Activated CD4-positive, alpha-beta T cell treated with anti-CD3 and anti-CD28 coated beads, Interleukin-2, Interleukin-6, amounts not matched to agents 100 ng/mL and 50 ng/mL, durations not matched to agents 16 hours and 8 hours (primary cell): Measurements from ENCODE around the gene TBCK.
"Not testable (repeated sequence)": the region's sequence is repeated elsewhere in the genome, so short reads cannot be mapped to it uniquely, and the experiment has no call there.

Experiments used
- DNase-seq: peaks from one replicate; pipeline ENCODE4 v3.0.0-alpha.2; 2020

TBCK gene

GRCh38 chr4:106277140-106277675 lies 38.8 kb downstream of the TBCK start:
- DNase-seq: no peak

DNA sequence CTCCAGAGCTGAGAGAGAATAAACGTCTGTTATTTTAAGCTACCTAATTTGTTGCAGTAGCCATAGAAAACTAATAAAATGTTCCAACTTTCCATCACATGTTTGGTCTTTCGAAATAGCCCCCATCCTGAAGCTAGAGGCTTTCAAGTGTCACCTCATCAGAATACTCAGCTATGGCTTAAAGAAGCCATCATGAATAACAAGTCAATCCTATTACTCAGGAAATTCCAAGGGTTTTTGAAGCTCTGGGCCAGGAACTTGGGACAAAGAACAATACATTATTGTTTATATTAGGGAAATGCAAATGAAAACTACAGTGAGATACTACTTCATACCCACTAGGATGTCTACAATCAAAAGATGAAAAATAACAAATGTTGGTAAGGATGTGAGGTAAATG lies 42.2 kb downstream of the TBCK start:
- no peak for DNase-seq

GRCh38 chr4:106270736-106271135 lies 45.3 kb downstream of the TBCK start:
- DNase-seq: no peak

- DNase-seq: no peak
Observed at GRCh38 chr4:106269711-106270110, 46.3 kb downstream of the TBCK start.

GRCh38 chr4:106268786-106269185 lies 47.2 kb downstream of the TBCK start:
- DNase-seq: no peak

- peak; percentile 30 for DNase-seq
Observed at GRCh38 chr4:106266201-106266600, 49.8 kb downstream of the TBCK start.

GRCh38 chr4:106264331-106264728 lies 51.7 kb downstream of the TBCK start:
- no peak for DNase-seq

GRCh38 chr4:106263594-106264330 lies 52.2 kb downstream of the TBCK start:
- no peak for DNase-seq

- DNase-seq: no peak
Observed at GRCh38 chr4:106261980-106262379, 54.0 kb downstream of the TBCK start.

- DNase-seq: no peak
Observed at GRCh38 chr4:106258145-106259045, 57.6 kb downstream of the TBCK start.

- DNase-seq: no peak
Observed at GRCh38 chr4:106256190-106256589, 59.8 kb downstream of the TBCK start.

DNA sequence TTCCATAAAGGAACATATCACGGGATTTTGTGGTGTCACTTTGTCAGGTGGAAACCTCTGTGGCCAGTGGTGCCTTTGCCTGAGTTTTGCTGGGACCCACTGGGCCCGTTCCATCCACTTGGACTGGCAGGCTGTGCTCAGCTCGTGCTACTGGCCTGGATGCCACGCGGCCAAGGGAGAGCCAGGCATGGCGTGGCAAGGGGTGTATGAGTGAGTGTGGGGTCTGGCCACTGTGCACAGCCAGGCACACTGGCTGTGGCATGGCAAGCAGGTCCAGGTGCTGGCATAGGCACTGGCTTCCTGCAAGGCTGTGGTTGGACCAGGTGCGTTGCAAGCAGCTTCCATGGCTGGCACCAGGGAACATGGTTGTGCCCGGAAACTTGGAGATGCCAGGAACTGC lies 60.8 kb downstream of the TBCK start:
- no peak for DNase-seq

GRCh38 chr4:106253364-106254129 lies 62.5 kb downstream of the TBCK start:
- DNase-seq: no peak

DNA sequence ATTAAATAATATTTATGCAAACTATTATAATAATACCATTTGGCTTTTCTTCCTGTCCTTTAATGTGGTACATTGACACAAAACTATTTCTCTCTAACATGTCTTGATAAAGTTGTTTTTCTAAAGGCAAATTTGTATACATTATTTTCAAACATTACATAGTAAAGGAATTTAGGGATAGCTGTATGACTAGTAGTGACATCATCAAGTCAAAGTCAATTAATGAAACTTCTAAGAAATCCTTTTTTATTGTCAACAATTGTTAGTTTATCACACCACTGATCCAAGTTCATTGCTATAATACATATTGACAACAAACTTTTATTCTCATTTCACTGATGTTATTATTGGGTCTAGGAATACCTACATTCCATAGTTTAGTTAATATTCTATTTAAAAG lies 68.4 kb downstream of the TBCK start:
- DNase-seq: no peak

GRCh38 chr4:106246441-106246840 lies 69.6 kb downstream of the TBCK start:
- DNase-seq: no peak

DNA sequence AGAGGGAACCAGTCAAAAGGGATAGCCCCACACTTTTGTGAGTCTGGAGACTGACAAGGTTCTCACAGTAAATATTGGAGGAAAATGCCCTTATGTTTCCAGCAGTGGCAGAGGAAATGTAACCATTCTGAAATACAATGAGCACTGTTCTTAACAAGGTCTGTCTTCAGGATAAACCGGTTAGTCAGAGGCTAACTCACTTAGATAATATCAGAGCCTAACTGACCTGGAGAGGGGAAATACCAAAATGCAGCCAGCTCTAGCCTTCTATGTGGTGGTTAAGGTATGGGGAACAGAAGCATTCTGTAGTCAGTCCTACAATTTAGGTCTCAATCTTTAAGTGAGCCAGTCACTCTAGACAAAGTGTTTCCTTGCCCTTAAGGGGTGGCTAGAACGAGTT lies 70.8 kb downstream of the TBCK start:
- no peak for DNase-seq

- DNase-seq: no peak
Observed at GRCh38 chr4:106240699-106241098, 75.3 kb downstream of the TBCK start.

- DNase-seq: peak; percentile 33
Observed at GRCh38 chr4:106238820-106239420, 77.1 kb downstream of the TBCK start.

- no peak for DNase-seq
Observed at GRCh38 chr4:106231931-106232330, 84.1 kb downstream of the TBCK start.

- no peak for DNase-seq
Observed at GRCh38 chr4:106222548-106222947, 93.5 kb downstream of the TBCK start.

GRCh38 chr4:106213291-106213690 lies 102.7 kb downstream of the TBCK start:
- not testable (repeated sequence) for DNase-seq

DNA sequence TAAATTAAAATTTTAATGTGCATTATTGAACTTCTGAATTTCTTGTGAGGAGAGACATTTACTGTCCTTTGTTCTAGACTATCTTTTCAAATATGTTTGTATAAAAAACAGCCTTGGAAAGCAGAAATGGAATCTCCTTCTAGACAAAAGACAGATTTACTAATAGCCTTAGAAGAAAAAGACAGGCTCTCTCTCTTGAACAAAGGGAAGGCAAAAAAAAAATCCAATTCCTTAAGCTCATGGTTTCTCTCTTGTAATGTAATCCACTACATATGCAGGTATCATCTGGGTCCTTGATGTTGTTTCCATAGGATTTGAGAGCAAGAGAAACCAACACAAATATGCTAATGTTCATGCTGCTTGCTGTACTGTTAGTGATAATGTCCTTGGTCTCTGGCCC lies 106.0 kb downstream of the TBCK start:
- no peak for DNase-seq
